Ascending aorta (tissue), 2 donors: Measurements from ENCODE around the gene AATK. TPM values are rescaled to one million over a fixed set of nuclear protein-coding genes. Genes with fewer than 3 reads are reported as not detected.

Experiments used
- DNase-seq, 2 donors: peaks; one replicate each; pipeline ENCODE4 v3.0.0-alpha.2; 2019; ENCODE audit warnings: low spot score in 2 of 2
- H3K27ac ChIP-seq, 2 donors: fragments of 200-600 bp; sonication (generic); one replicate each; pipeline ENCODE4 v1.5.1; 2016 to 2017; ENCODE audit warnings: mild to moderate bottlenecking in 1 of 2
- H3K27me3 ChIP-seq: fragments of 200-600 bp; sonication (generic); one replicate; pipeline ENCODE4 v1.5.1; 2017
- H3K36me3 ChIP-seq, 2 donors: fragments of 200-600 bp; sonication (generic); one replicate each; pipeline ENCODE4 v1.5.1; 2016
- H3K4me1 ChIP-seq, 2 donors: fragments of 200-600 bp; sonication (generic); one replicate each; pipeline ENCODE4 v1.5.1; 2016 to 2017; ENCODE audit warnings: mild to moderate bottlenecking in 1 of 2
- H3K4me3 ChIP-seq, 2 donors: fragments of 200-600 bp; sonication (generic); one replicate each; pipeline ENCODE4 v1.5.1; 2016 to 2017; ENCODE audit warnings: mild to moderate bottlenecking in 1 of 2
- H3K9me3 ChIP-seq, 2 donors: fragments of 200-600 bp; sonication (generic); one replicate each; pipeline ENCODE4 v1.5.1; 2016
- intact Hi-C: fragments of 100-400 bp; cut with DNase I; formaldehyde crosslinking; loops from one replicate; pipeline ENCODE4 v1.15.1; 2023
- total RNA-seq: library from RNA; depleted of rRNA; stranded (reverse); fragments of >200 nt; gene quantifications from one replicate; pipeline ENCODE4 v1.1.0, GENCODE V29; 2016
- TF ChIP-seq, protein P1 (sequence below), 3 experiments: fragments of 200-600 bp in 2 of 3; fragments of 450-650 bp in 1 of 3; sonication (generic) in 2 of 3; IDR thresholded peaks; one replicate each; pipeline ENCODE4 v1.5.1; 2016 to 2019; ENCODE audit warnings: antibody characterized with exemption in 3 of 3, mild to moderate bottlenecking in 1 of 3, moderate library complexity in 1 of 3

Gene AATK
- total RNA-seq, 1 donor from 2014 or later = 20.6 TPM

DNA sequence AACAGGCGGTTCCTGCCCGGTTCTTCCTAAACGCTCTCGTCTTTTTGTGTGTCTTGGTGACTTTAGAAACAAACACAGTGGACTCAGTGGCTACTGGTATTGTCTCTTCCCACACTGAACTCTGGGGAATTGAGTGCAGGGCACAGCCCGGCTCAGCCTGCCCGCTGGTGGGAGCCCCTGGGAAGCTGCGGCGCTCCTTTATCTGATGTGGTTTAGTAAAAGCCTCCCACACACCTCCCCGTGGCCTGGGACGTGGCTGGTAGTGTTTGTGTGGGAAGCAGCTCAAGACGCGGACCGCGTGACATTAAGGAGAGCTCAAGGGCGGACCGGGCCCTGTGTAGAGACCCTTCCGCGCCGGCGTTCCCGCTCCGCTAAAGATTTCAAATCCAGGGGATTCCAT lies 56.1 kb downstream of the AATK start:
- no peaks in the 10 kb centered on the region for H3K9me3 ChIP-seq
- no peak overlapping the region for H3K4me3 ChIP-seq
- no peaks in the 10 kb centered on the region for H3K27me3 ChIP-seq
- TF ChIP-seq, protein P1, sequence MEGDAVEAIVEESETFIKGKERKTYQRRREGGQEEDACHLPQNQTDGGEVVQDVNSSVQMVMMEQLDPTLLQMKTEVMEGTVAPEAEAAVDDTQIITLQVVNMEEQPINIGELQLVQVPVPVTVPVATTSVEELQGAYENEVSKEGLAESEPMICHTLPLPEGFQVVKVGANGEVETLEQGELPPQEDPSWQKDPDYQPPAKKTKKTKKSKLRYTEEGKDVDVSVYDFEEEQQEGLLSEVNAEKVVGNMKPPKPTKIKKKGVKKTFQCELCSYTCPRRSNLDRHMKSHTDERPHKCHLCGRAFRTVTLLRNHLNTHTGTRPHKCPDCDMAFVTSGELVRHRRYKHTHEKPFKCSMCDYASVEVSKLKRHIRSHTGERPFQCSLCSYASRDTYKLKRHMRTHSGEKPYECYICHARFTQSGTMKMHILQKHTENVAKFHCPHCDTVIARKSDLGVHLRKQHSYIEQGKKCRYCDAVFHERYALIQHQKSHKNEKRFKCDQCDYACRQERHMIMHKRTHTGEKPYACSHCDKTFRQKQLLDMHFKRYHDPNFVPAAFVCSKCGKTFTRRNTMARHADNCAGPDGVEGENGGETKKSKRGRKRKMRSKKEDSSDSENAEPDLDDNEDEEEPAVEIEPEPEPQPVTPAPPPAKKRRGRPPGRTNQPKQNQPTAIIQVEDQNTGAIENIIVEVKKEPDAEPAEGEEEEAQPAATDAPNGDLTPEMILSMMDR (IDR thresholded peaks at IDR 0.05) = no peak
- H3K36me3 ChIP-seq = no peaks in the 10 kb centered on the region
- H3K27ac ChIP-seq = no peak overlapping the region
- H3K4me1 ChIP-seq = no peaks in the 10 kb centered on the region
- no peak for DNase-seq
- intact Hi-C loops = no loop called here

DNA sequence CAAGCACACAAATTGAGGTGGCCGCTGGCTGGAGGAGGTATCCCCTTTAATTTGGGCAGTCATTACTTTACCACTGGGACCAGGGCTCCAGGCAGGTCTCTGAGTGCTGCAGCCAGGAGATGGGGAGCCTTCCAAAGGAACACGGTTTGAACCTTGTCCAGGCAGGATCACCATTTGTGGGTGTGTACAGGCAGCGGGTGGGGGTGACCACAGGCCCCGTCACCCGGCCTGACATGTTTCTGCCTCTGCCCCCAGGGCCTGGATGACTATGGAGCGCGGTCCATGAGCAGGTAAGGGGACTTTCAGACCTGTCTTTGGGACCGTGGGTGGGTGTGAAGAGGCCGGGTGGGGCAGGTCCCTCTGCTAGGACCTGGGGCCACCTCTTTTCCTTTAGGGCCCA lies 57.8 kb downstream of the AATK start:
- Histone ChIP-seq H3K9me3 (no peaks in the 10 kb centered on the region), H3K4me3 (no peak overlapping the region), H3K4me1 (no peaks in the 10 kb centered on the region), H3K27ac (no peak overlapping the region), H3K27me3 (no peaks in the 10 kb centered on the region), H3K36me3 (no peaks in the 10 kb centered on the region)
- no peak for DNase-seq
- intact Hi-C loops = no loop called here
- TF ChIP-seq, protein P1 (IDR thresholded peaks at IDR 0.05) = no peak

DNA sequence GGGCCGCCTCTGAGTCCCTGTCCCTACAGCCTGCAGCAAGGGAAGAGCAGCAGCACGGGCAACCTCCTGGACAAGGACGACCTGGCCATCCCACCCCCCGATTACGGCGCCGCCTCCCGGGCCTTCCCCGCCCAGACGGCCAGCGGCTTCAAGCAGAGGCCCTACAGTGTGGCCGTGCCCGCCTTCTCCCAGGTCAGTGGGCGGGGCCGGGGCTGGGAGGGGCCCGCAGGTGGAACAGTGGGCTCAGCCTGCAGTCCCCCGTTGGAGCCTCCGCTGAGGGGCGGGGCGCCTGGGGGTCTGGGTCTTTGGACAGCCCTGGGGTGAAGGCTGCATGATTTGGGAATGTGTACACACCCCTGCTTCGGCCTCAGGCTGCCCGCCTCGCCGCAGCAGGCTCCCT lies 59.3 kb downstream of the AATK start:
- Histone ChIP-seq H3K27ac (no peak overlapping the region), H3K4me1 (no peaks in the 10 kb centered on the region), H3K27me3 (no peaks in the 10 kb centered on the region), H3K9me3 (no peaks in the 10 kb centered on the region), H3K36me3 (no peaks in the 10 kb centered on the region), H3K4me3 (no peak overlapping the region)
- DNase-seq = no peak
- TF ChIP-seq, protein P1 (IDR thresholded peaks at IDR 0.05) = no peak
- intact Hi-C loops = no loop called here

DNA sequence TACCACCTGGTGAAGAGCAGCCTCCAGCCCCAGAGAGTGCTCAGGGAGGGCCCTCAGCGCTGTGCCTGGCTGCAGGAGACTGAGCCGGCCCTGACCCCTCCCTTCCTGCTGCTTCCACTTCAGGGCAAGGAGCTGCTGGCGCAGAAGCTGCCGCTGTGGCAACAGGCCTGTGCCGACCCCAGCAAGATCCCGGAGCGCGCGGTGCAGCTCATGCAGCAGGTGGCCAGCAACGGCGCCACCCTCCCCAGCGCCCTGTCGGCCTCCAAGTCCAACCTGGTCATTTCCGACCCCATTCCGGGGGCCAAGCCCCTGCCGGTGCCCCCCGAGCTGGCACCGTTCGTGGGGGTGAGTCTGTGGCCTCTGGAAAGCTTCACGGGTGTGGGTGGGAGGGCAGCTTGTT lies 62.6 kb downstream of the AATK start:
- Histone ChIP-seq H3K36me3 (no peaks in the 10 kb centered on the region), H3K4me1 (no peaks in the 10 kb centered on the region), H3K27ac (no peak overlapping the region), H3K9me3 (no peaks in the 10 kb centered on the region), H3K4me3 (no peak overlapping the region), H3K27me3 (no peaks in the 10 kb centered on the region)
- intact Hi-C loops = no loop called here
- no peak for DNase-seq
- TF ChIP-seq, protein P1 (IDR thresholded peaks at IDR 0.05) = no peak

DNA sequence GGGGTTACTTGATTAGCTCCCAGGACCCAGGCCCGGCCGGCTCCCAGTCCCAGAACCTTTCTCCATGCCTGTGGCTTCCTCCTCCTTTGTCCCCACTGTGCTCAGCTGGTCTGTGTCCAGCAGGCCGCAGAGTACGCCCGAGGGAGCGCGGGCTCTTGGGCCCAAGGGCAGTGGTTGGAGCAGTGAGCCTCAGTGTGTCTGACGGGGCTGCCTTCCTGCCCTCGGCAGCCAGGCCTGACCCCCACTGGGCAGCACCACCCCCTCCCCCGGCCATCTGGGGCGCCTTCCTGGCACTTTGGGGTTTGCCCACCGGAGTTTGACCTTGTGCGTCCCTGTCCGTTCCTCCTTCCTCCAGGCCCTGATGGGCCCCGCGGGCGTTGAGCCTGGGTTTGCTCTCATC lies 63.2 kb downstream of the AATK start:
- TF ChIP-seq, protein P1 (IDR thresholded peaks at IDR 0.05) = no peak
- intact Hi-C loops = no loop called here

DNA sequence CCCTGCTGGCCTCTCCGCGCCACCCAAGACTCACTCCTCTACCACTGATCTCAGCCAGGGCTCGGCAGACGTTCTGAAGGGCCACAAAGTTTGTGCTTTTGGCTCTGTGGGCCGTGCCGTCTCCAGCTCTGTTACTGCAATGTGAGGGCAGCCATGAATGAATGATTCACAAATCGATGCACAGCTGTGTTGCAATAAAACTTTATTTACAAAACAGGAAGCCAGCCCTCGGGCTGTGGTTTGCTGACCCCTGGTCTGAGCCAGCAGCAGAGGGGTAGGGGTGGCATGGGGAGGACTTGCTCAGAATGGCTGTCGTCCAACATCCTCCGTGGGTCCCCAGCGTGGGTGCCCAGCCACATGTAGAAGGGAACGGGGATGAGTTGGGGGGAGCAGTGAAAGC lies 63.7 kb downstream of the AATK start:
- TF ChIP-seq, protein P1 (IDR thresholded peaks at IDR 0.05) = no peak
- Histone ChIP-seq H3K27me3 (no peaks in the 10 kb centered on the region), H3K4me3 (no peak overlapping the region), H3K4me1 (peaks cover 4 to 6% of the 10 kb centered on the region in 2 donors), H3K27ac (no peak overlapping the region), H3K9me3 (no peaks in the 10 kb centered on the region), H3K36me3 (no peaks in the 10 kb centered on the region)
- DNase-seq = no peak
- intact Hi-C loops = no loop called here

More for the DNA sequence above, 63.2 kb downstream of the AATK start:
- Histone ChIP-seq H3K4me1 (peaks cover 0 to under 1% of the 10 kb centered on the region in 2 donors), H3K9me3 (no peaks in the 10 kb centered on the region), H3K27ac (no peak overlapping the region), H3K27me3 (no peaks in the 10 kb centered on the region), H3K36me3 (no peaks in the 10 kb centered on the region), H3K4me3 (no peak overlapping the region)
- DNase-seq = no peak
